HK-2 (cell line): Measurements from ENCODE around the gene PCTP.
A peak's percentile ranks its signal among the peaks of the same experiment; 100 is the strongest.

Source experiments
- DNase-seq: peaks from one replicate; pipeline ENCODE4 v3.0.0-alpha.2; 2018; ENCODE audit not compliant: unreplicated experiment

Gene PCTP

DNA sequence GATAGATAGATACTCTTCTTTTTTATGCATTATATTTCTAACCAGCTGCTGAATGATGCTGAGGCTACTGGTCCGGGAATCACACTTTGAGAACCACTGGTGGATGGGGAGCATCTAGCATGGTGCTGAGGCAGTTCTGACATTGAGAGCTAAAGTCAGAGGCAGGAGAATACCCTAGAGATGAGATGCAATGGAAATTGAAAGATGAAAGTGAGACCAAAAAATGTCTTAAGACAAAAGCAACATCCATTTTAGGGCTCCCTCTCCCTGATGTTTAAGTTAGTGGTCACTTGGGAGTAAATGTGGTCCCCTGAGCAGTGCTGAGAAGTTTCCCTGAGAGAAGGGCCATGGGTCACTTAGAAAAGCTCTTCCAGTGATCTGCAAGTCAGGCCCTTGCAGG lies 6.8 kb downstream of the PCTP start:
- DNase-seq: no peak

DNA sequence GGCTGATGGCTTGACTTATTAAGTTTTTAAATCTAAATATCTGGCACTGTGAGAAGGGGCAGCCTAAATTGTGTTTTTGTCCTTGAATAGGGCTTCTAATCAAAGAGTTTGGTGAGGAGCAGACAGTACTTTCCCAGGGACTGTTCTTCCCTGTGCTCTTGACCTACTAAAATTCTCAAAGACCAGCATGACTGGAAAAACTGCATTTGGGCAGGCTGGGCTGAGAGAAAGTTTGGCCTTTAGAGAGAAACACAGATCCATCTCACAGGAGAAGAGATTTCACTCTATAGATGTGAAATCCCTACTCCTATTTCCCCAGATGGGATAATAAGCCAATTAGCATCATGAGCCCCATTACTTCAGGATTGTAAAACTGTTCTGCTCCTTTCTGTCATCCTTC lies 7.3 kb downstream of the PCTP start:
- no peak for DNase-seq

DNA sequence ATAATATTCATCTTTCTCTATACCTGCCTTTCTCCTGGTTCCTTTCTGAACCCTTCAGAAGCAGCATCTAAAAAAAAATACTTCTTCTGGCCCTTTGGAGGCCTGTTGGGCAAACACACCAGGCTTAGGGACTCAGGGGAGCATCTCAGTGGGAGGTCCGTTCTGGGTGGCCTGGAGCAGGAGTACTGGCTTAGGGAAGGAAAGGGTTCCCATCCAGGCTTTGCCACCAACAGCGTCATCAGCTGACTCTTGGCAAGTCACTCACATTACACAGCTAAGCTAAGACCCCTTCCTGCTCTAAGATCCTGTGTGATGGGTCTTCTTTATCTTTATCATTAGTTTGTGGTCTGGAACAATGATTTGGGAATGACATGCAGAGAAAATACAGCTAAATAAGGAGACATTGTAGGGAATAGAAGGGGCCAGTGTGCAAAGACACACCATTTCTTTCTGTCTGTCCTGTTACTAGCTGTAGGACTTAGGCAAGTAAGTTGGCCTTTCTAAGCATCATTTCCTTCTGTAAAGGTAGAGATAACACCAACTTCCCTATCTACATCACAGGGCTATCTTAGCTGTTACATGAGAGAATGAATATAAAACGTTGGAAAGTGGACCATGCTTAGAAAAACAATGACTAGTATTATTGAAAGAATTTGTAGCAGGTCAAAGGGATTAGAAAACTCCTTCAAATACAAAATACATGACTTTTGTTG lies 9.9 kb downstream of the PCTP start:
- no peak for DNase-seq

DNA sequence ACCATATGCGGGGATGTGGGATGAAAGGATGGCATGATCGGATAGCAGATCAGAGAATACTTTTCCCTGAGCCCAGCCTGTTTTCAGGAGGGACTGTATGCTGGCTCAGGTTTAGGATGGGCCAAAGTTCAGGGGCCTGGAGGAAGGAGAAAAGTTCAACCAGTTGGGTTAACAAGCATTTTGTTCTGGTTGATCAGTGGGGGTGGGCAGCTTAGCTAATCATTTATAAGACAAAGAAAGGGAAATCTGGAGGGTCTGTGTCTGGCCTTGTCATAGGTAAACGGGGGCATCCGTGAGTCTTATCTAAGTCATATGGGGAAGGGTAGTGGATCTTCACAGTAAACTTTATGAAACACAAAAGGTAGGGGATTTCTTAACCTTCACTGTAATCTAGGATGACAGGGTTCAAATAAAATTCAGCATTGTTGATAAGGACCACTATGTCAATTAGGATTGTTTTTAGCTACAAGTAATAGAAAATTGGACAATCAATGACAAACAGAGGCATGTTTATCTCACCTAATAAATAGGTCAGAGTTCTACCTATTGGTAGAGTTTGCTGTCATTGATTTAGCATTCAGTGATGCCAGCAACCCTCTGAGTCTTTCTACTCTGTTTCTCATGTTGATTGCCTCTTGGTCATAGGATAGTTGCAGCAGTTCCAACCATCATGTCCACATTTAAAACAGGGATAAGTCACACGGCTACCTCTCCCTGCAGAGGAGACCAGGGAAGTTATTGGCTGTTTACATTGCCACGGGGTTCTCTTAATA lies 11.4 kb downstream of the PCTP start:
- no peak for DNase-seq

DNA sequence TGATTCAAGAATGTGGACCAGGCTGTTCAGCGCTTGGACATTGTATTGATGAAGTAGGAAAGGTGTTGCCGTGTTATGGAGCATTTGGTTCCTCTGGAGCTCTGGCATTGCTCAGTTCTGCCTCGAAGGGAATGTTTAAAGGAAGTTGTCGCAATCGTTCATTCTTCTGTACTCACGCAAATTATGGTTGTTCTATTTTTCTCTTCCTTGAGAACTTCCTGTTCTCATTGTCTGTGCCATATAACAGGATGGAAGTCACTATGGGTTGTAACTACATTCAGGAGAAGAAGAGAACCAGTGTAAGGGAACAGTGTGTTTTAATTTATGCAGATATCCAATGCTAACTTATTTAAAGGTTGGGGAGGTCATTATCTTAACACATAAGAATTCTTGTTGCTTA lies 13.0 kb downstream of the PCTP start:
- no peak for DNase-seq

DNA sequence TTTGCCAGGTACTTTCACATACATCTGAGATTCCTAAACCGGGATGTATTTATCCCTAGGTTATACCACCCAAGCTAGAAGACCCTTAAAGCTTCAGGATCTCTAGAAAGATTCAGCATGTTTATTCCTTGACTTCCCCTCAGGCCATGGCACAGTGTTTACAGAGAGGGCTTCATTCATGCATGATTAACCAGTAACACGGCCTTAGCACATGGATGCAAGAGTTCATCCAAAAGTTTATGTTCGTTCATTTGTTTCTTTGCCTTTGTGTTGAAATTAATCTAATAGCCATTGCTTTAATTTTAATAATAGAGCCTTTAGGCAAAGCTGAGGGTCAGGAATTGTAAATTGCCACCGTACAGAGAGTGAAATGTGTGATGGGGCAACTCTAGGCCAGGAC lies 13.8 kb downstream of the PCTP start:
- no peak for DNase-seq

DNA sequence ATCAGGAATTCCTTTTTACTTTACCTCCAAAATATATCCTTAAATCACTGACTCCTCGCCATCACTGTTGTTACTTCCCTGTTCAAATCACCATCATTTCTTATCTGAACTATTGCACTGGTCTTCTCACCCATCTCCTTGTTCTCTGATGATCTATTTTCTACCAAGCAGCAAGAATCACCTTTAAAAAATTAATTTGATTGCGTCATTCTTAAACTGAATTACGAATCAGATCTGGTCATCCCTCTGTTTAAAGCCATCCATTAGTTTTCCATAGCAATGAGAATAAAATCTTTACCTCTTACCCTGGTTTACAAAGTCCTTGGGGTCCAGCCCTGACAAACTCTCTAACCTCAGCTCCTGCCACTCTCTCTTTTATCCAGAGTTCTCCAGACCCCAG lies 14.6 kb downstream of the PCTP start:
- DNase-seq: no peak

DNA sequence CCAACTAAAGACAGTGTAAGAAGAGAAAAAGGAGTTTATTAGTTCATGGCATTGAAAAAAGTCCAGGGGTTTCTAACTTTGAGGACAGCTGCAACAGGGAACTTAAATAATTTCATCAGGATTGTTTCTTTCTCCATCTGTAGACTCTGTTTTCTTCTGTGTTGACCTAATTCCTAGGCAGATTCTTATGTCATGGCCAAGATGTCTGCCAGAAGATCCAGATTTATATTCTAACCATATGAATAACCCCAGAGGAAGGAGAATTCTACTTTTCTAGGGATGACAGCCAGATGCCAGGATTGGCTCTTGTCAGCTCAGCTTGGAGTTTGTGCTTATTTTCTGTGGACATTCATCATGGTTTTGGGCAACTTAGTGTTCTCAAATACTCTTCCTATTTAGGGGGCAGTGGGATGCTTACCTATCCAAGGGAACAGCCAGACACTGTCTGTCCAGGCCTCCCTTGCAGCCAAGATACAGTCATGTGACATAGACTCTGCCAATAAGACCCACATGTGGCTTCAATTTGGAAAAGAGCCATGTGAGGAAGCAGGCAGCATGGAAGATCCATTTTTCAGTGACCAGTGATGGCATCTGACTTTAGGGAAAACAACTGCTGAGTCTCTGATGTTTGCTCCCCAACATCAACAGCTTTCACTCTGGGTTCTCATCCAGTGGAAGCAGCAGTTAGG lies 18.2 kb downstream of the PCTP start:
- DNase-seq: no peak

DNA sequence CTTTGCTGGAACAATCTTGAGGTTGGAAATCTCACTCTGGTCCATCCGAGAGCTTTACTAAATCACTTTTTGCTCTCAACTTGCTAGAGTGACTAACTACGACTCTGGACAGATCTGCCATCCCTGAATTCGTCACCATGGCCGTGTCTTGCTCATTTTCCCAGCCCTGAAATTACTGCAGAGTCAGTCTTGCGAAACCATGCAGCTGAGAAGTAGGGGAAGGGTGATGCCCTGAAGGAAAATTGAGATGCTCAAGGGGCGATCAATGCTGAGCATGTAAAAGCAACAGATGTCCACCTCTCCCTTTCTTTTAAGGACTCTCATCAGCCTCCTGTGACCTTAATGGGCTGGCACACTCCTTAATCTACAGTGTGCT lies 18.8 kb downstream of the PCTP start:
- peak; percentile 14 for DNase-seq

DNA sequence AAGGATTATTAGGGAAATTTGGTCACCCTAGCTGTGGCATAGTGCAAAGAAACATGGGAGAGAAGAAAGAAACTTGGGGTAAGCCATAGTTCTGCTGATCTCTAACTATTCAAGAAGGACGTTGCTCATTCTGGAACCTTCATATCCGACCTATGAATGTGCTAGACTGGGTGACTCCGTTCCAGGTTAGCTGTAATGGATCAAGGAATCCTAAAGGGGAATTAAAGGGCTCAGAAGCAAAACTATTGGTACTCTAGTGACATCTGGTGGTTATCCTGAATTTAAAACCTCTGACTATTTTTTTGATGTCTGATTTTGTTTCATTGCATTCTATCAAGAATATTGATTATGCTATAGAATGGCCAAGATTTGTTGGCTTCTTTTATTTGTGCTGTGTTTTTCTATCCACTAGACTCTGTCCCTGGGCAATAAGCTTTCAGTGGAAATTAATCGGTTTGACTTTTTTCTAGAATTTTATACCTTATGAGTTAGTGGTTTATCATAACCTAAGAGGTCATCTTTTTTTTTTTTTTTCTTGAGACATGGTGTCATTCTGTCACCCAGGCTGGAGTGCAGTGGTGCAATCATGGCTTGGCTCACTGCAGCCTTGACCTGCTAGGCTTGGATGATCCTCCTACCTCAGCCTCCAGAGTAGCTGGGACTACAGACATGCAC lies 19.5 kb downstream of the PCTP start:
- DNase-seq: peak; percentile 7

DNA sequence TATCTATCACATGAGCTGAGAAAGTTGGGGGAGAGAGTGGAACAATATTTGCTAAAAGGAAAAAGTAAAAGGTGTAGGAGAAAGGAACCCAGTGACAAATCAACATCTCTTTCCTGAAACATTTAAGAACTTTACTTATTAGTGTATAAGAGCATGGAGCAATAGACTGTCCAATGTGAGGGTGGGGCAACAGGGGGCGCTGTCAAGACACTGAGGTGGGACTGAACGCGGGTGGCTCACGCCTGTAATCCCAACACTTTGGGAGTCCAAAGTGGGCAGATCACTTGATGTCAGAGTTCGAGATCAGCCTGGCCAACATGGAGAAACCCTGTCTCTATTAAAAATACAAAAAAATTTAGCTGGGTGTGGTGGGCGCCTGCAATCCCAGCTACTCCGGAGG lies 21.2 kb downstream of the PCTP start:
- DNase-seq: no peak

DNA sequence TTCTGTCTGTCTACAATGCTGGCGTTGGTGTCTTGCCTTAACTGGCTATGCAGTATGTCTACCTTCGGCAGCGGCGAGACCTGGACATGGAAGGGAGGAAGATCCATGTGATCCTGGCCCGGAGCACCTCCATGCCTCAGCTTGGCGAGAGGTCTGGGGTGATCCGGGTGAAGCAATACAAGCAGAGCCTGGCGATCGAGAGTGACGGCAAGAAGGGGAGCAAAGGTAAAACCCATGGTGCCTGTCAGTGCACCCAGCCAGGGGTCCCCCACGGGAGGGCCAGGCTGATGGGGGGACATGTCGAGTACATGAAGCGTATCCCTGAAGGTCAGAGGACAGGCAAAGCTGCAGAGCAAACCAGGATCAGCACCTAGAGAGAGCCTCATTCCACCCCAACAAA lies 22.8 kb downstream of the PCTP start:
- no peak for DNase-seq

DNA sequence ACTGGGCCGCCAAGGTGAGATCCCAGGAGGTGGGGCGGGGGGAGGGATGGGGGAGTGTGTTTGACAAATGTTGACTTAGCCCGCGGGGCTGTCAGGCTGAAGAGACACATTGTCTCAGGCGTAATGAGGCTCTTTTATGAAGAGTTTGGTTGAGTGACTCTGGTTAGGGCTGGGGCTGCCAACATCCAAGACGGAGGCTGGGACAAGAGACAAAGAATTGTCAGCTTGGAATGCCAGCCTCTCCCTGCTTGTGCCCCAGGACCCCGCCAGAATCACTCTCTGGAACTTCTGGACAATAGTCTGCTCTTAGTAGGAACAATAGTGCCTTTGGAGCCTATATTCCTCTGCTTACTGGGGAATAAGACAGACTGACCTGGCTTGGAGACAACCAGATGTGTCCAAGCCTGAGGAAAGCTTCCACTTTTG lies 24.0 kb downstream of the PCTP start:
- DNase-seq: no peak

DNA sequence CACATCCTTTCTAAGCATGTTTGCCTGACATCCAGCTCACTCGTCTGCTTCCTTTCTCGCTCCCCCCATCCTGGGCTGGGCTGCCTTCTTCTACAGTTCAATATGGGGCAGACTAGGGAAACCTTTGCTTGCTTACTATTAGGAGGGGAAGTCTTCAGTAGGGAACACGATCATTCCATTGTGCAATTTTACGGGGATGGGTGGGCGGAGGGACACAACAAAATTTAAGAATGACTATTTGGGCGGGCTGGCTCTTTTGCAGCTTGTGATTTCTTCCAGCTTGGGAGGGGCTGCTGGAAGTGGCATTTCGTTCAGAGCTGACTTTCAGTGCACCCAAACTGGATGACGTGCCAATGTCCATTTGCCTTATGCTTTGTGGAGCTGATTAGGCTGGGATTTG lies 25.4 kb downstream of the PCTP start:
- no peak for DNase-seq

DNA sequence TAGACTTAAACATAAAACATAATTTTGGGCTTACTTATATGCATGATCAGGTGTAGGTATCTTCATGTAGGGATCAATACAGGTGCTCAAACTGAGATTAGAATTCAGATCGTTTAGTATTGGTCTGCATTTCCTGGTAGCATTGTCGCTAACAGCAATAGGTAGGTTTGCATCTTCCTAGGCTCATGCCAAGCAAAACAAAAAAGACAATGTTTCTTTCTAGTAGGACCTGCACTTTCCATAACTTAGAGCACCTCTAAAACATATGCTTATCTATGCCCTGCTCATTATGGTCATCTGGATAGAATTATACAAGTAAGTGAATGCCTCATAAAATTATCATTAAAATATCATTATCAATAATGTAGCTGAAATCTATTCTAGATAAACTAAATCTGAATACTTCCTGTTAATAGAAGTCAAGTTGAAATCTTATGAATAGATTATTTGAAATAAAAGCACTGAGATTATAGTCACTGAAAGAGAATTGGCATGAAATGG lies 26.7 kb downstream of the PCTP start:
- DNase-seq: no peak

DNA sequence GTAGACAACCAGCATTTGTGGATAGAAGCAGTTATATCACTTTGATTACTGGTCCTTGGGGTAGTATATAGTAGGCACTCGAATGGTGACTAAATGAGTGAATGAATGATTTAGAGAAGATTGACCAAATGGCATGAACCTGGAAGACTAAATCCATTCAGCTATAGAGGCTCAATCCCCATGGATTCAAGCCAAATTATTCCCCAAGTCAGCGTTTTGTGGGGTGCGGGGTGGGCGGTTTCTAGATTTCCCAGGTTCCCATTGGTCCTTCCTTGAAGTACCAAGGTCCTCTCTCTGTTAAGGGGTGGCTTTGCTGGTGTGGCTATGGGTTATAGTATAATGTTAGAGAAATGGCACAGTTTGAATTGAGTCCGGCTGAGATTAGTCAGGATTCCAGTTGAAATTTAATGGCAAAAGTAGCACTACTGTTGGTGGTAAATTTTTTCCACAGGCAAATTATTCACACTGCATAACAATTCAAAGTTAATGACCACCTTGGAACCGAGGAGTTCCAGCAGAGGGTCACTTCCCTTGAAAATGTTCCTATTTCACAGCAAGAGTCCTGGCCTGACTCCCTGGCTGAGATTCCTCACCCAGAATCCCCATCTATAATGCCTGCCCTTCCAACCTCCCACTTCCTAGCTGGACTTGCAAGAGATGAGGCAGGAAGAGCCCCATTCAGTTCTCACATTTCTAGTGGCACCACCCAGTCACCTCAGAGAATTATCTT lies 27.7 kb downstream of the PCTP start:
- no peak for DNase-seq

DNA sequence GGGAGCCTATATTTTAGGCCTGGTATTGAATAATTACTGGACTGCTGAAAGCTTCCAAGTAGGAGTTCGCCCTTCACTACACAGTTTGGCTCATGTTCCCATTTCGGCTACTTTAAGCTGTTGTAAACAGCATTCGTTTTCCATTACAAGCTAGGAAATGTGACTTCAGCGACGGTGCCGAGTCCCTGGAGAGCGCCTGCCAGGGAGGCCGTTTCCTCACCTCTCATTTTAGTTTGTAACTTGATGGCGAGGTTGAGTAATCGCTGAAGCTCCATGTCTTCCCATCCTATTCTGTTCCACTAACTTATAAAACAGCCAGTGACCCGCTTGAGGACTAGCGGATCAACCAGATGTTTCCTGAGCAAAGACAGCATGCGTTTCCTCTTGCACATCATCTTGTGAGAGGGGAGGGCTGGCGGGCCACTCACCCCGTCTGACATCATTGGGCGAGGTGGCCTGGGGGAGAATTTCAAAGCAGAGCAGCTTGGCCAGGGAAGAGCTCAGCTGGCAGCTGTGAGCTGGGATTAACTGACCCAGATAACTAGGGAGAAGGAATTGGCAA lies 32.9 kb downstream of the PCTP start:
- DNase-seq: no peak

DNA sequence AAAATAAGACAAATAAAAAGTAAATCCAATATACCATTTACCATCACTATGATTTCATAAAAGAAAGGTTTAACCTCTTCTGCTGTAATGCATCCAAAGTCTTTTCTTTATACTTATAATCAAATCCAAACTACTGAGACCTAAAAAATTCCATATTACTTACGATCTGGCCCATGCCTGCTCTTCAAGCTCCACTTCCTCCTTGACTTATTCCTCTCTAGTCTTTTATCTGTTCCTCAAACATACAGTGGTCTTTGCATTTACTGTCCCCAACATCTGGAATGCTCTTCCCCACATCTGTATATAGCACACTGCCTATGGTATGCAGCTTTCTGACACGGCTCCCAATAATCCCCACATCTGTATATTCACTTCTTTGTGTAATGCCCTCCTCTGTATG lies 33.8 kb downstream of the PCTP start:
- no peak for DNase-seq

DNA sequence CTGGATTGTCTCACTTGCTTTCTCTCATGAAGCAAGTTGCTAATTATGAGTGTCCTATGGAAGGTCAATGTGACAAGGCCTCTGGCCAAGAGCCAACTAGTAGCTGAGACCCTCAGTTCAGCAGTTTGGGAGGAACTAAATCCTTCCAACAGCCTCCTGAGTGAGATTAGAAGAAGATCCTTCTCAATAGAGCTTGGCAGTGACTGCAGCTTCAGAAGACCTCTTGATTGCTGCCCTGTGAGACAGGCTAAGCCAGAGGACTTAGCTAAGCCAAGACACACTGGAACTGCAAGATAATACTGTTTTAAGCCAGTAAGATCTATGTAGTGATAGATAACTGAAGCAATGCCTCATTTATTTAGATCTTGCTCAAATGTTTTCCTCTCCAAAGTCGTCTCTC lies 34.3 kb downstream of the PCTP start:
- no peak for DNase-seq

DNA sequence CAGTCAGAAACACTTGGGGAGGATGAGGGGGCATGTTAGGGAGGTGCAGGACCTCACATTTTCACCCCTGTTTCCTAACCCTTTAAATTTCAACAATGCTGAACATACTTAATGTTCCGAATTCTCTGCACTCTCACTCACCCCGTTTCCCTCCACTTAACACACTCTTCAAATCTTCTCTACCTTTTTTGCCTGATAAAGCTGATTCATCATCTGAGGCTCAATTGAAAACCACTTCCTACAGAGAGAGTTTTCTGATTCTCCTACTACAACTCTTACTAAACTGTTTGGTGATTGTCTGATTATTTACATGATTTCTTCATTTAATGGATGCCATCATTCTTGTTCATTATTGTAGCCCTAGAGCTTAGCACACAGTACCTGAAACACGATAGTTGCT lies 42.4 kb downstream of the PCTP start:
- no peak for DNase-seq
